Thyroid gland (tissue), 4 donors: Measurements from ENCODE around the gene KLHL36. TPM values are rescaled to one million over a fixed set of nuclear protein-coding genes. Genes with fewer than 3 reads are reported as not detected.

Experiments
- DNase-seq, 2 donors: peaks; one replicate each; pipeline ENCODE4 v3.0.0-alpha.2; 2019
- H3K27ac ChIP-seq, 3 donors: fragments of 200-600 bp; sonication (generic); 1 replicate in 2 of 3; 2 replicates in 1 of 3; pipeline ENCODE4 v1.5.1; 2016 to 2019; ENCODE audit warnings: mild to moderate bottlenecking in 1 of 3, moderate library complexity in 1 of 3
- H3K27me3 ChIP-seq: fragments of 200-600 bp; sonication (generic); one replicate; pipeline ENCODE4 v1.5.1; 2019
- H3K36me3 ChIP-seq, 2 donors: fragments of 200-600 bp; sonication (generic); one replicate each; pipeline ENCODE4 v1.5.1; 2016 to 2019
- H3K4me1 ChIP-seq, 2 donors: fragments of 200-600 bp; sonication (generic); one replicate each; pipeline ENCODE4 v1.5.1; 2017 to 2019
- H3K4me3 ChIP-seq, 3 donors: fragments of 200-600 bp; sonication (generic); replicated peaks in 1 of 3; 1 replicate in 2 of 3; 2 replicates in 1 of 3; pipeline ENCODE4 v1.5.1; 2016; ENCODE audit warnings: mild to moderate bottlenecking in 1 of 3
- H3K9me3 ChIP-seq: fragments of 200-600 bp; sonication (generic); one replicate; pipeline ENCODE4 v1.5.1; 2017
- CTCF ChIP-seq, 6 experiments: fragments of 200-600 bp in 3 of 6; fragments of 450-650 bp in 3 of 6; sonication (generic) in 3 of 6; IDR thresholded peaks; one replicate each; pipeline ENCODE4 v1.5.1; 2016 to 2019; ENCODE audit warnings: antibody characterized with exemption in 6 of 6, mild to moderate bottlenecking in 2 of 6, inconsistent platforms in 1 of 6, moderate library complexity in 1 of 6
- POLR2A ChIP-seq, 2 donors: fragments of 450-650 bp; IDR thresholded peaks; one replicate each; pipeline ENCODE4 v1.6.1; 2017; ENCODE audit warnings: antibody characterized with exemption in 2 of 2, mild to moderate bottlenecking in 2 of 2, moderate library complexity in 1 of 2
- WGBS, 2 donors: methylation state at CpG; one replicate each; pipeline ENCODE4 v1.1.5; 2017; 5-methylcytosine and 5-hydroxymethylcytosine counted together
- intact Hi-C: fragments of 100-400 bp; cut with DNase I; formaldehyde crosslinking; loops from one replicate; pipeline ENCODE4 v1.15.1; 2023
- total RNA-seq, 4 donors: library from RNA; depleted of rRNA; stranded (reverse); fragments of >200 nt; gene quantifications; one replicate each; pipeline ENCODE4 v1.2.3, GENCODE V29; 2016

Gene KLHL36
- total RNA-seq, 4 donors from 2014 or later, result 61.7 to 107 (median 78.0) TPM

- Histone ChIP-seq H3K27me3 (no peaks in the 10 kb centered on the region), H3K9me3 (no peaks in the 10 kb centered on the region), H3K4me3 (no peak overlapping the region), H3K36me3 (no peaks in the 10 kb centered on the region), H3K4me1 (no peaks in the 10 kb centered on the region), H3K27ac (no peak overlapping the region)
- TF ChIP-seq POLR2A (IDR thresholded peaks at IDR 0.05), result no peak
- no peak for TF ChIP-seq CTCF (IDR thresholded peaks at IDR 0.05)
- WGBS, 2 donors, result 87 to 89% methylated on average over 12 of the region's 12 CpGs
- DNase-seq, result no peak
- intact Hi-C loops, result no loop called here
These were observed 21.8 kb downstream of the KLHL36 start for GRCh38 chr16:84670063-84670462.

GRCh38 chr16:84672276-84673202, 24.2 kb downstream of the KLHL36 start:
- WGBS, 2 donors, result 57 to 58% methylated on average over 25 to 26 of the region's 26 CpGs
- Histone ChIP-seq H3K4me1 (no peaks in the 10 kb centered on the region), H3K9me3 (no peaks in the 10 kb centered on the region), H3K4me3 (no peak overlapping the region), H3K36me3 (no peaks in the 10 kb centered on the region), H3K27me3 (no peaks in the 10 kb centered on the region), H3K27ac (no peak overlapping the region)
- DNase-seq, result peak; percentile 72 to 79
- peak; percentile 74 to 89 (median 85) for TF ChIP-seq CTCF (IDR thresholded peaks at IDR 0.05)
- TF ChIP-seq POLR2A (IDR thresholded peaks at IDR 0.05), result no peak
- intact Hi-C loops, result loop anchor here (2.0 kb wide), 1 partner anchor 52 kb away; no protein-coding TSS in a partner anchor

GRCh38 chr16:84673203-84673535, 24.9 kb downstream of the KLHL36 start:
- H3K27me3 ChIP-seq, result no peaks in the 10 kb centered on the region
- H3K27ac ChIP-seq, result no peak overlapping the region
- intact Hi-C loops, result loop anchor here (2.0 kb wide), 1 partner anchor 52 kb away; no protein-coding TSS in a partner anchor
- DNase-seq, result no peak
- H3K36me3 ChIP-seq, result no peaks in the 10 kb centered on the region
- TF ChIP-seq CTCF (IDR thresholded peaks at IDR 0.05) (no peak), POLR2A (IDR thresholded peaks at IDR 0.05) (no peak)
- WGBS, 2 donors, result 90 to 100% methylated on average over 2 of the region's 3 CpGs
- H3K4me3 ChIP-seq, result no peak overlapping the region
- H3K4me1 ChIP-seq, result no peaks in the 10 kb centered on the region
- H3K9me3 ChIP-seq, result no peaks in the 10 kb centered on the region

- TF ChIP-seq POLR2A (IDR thresholded peaks at IDR 0.05) (no peak), CTCF (IDR thresholded peaks at IDR 0.05) (no peak)
- Histone ChIP-seq H3K27me3 (no peaks in the 10 kb centered on the region), H3K27ac (no peak overlapping the region), H3K36me3 (no peaks in the 10 kb centered on the region), H3K9me3 (no peaks in the 10 kb centered on the region), H3K4me1 (no peaks in the 10 kb centered on the region), H3K4me3 (no peak overlapping the region)
- intact Hi-C loops, result loop anchor here (2.0 kb wide), 1 partner anchor 51 kb away; no protein-coding TSS in a partner anchor
- WGBS, 2 donors, result 88 to 89% methylated on average over 3 of the region's 3 CpGs
- no peak for DNase-seq
These were observed 25.2 kb downstream of the KLHL36 start for GRCh38 chr16:84673561-84673960.

GRCh38 chr16:84675423-84675822, 27.1 kb downstream of the KLHL36 start:
- H3K27me3 ChIP-seq, result no peaks in the 10 kb centered on the region
- no peak overlapping the region for H3K4me3 ChIP-seq
- WGBS, 2 donors, result 81 to 87% methylated on average over 9 of the region's 9 CpGs
- no peaks in the 10 kb centered on the region for H3K9me3 ChIP-seq
- H3K36me3 ChIP-seq, result no peaks in the 10 kb centered on the region
- DNase-seq, result no peak
- intact Hi-C loops, result no loop called here
- no peak for TF ChIP-seq CTCF (IDR thresholded peaks at IDR 0.05)
- no peaks in the 10 kb centered on the region for H3K4me1 ChIP-seq
- H3K27ac ChIP-seq, result no peak overlapping the region
